H1 (cell line): ENCODE results near the gene AFG1L. TPM values are rescaled to one million over a fixed set of nuclear protein-coding genes. Genes with fewer than 3 reads are reported as not detected.

Experiments used
- CTCF ChIA-PET: fragments of 300-600 bp; sonication (Branson Sonifier 250); formaldehyde crosslinking; loops from one replicate; lab custom pipeline; 2021; ENCODE audit not compliant: partially characterized antibody; lab: Charles Lee
- POLR2A ChIA-PET: fragments of 300-600 bp; sonication (Branson Sonifier 250); formaldehyde crosslinking; loops from one replicate; lab custom pipeline; 2021; ENCODE audit warnings: inconsistent platforms; ENCODE audit not compliant: partially characterized antibody; lab: Charles Lee
- DNase-seq, 2 experiments: peaks; one replicate each; pipeline versions ENCODE4 v3.0.0 to v3.0.0-alpha.2; 2010 to 2022; ENCODE audit warnings: low spot score in 2 of 2, low read depth in 1 of 2, mixed read lengths in 1 of 2
- FAIRE-seq: peaks from 2 replicates; lab custom pipeline; 2011; peaks lifted over from hg19 to GRCh38; lab: Jason Lieb, UNC
- H2AFZ ChIP-seq: 2 replicates; pipeline ENCODE4 v1.8.1; 2012; ENCODE audit warnings: low read length, inconsistent platforms
- H2AK5ac ChIP-seq: 2 replicates; pipeline ENCODE4 v1.6.1; 2013; ENCODE audit warnings: low read depth, low read length
- H2BK120ac ChIP-seq: replicated peaks from 2 replicates; pipeline ENCODE3; 2013; ENCODE audit warnings: low read depth, low read length, inconsistent platforms
- H2BK12ac ChIP-seq: 2 replicates; pipeline ENCODE4 v1.6.1; 2013; ENCODE audit warnings: low read depth, low read length
- H2BK15ac ChIP-seq: 2 replicates; pipeline ENCODE4 v1.6.1; 2013; ENCODE audit warnings: low read length
- H2BK20ac ChIP-seq: 2 replicates; pipeline ENCODE4 v1.6.1; 2013; ENCODE audit warnings: low read length
- H2BK5ac ChIP-seq: 2 replicates; pipeline ENCODE4 v1.6.1; 2013; ENCODE audit warnings: low read depth, low read length
- H3K14ac ChIP-seq: 2 replicates; pipeline ENCODE4 v1.6.1; 2013; ENCODE audit warnings: inconsistent platforms; ENCODE audit not compliant: insufficient read length
- H3K18ac ChIP-seq: 2 replicates; pipeline ENCODE4 v1.6.1; 2013; ENCODE audit warnings: low read length; ENCODE audit errors: extremely low read depth
- H3K23ac ChIP-seq: 2 replicates; pipeline ENCODE4 v1.6.1; 2013; ENCODE audit warnings: inconsistent platforms; ENCODE audit not compliant: insufficient read length
- H3K23me2 ChIP-seq: 2 replicates; pipeline ENCODE4 v1.6.1; 2013; ENCODE audit warnings: low read depth, low read length
- H3K27ac ChIP-seq: 2 replicates; pipeline ENCODE4 v1.6.1; 2011; ENCODE audit warnings: low read depth, low read length, inconsistent platforms
- H3K27me3 ChIP-seq, 4 experiments: replicated peaks in 1 of 4; 1 replicate in 1 of 4; 2 replicates in 3 of 4; pipeline versions ENCODE4 v1.6.1 to v1.8.1; 2011 to 2013; ENCODE audit warnings: low read length in 3 of 4, mild to moderate bottlenecking in 3 of 4, inconsistent platforms in 2 of 4, mixed read lengths in 2 of 4, moderate library complexity in 1 of 4; ENCODE audit not compliant: control insufficient read depth in 3 of 4, insufficient read depth in 3 of 4; ENCODE audit errors: extremely low read depth in 1 of 4
- H3K36me3 ChIP-seq, 4 experiments: 2 replicates each; pipeline versions ENCODE4 v1.6.1 to v1.8.1; 2011 to 2013; ENCODE audit warnings: mild to moderate bottlenecking in 4 of 4, low read length in 3 of 4, moderate library complexity in 2 of 4, control low read depth in 1 of 4, inconsistent platforms in 1 of 4; ENCODE audit not compliant: insufficient read depth in 4 of 4, control insufficient read depth in 2 of 4
- H3K4ac ChIP-seq: replicated peaks from 2 replicates; pipeline ENCODE3; 2013; ENCODE audit warnings: low read length, low read depth, mixed read lengths, inconsistent platforms; ENCODE audit not compliant: insufficient read length
- H3K4me1 ChIP-seq, 4 experiments: replicated peaks in 1 of 4; 1 replicate in 1 of 4; 2 replicates in 3 of 4; pipeline versions ENCODE4 v1.6.1 to v1.8.1; 2011 to 2013; ENCODE audit warnings: low read length in 3 of 4, inconsistent platforms in 2 of 4, mixed read lengths in 1 of 4; ENCODE audit not compliant: insufficient read depth in 4 of 4, control insufficient read depth in 3 of 4
- H3K4me2 ChIP-seq, 2 experiments: 2 replicates each; pipeline versions ENCODE4 v1.6.1 to v1.8.1; 2011 to 2013; ENCODE audit warnings: low read depth in 2 of 2, low read length in 2 of 2, control low read depth in 1 of 2, inconsistent platforms in 1 of 2, mild to moderate bottlenecking in 1 of 2; ENCODE audit not compliant: insufficient read depth in 1 of 2
- H3K4me3 ChIP-seq, 4 experiments: fragments of 200-600, 300-600 bp in 1 of 4; sonication (generic), shearing (Covaris generic), sonication (Bioruptor Twin) in 1 of 4; 2 replicates each; pipeline versions ENCODE4 v1.5.1 to v1.8.1; 2011 to 2016; ENCODE audit warnings: low read length in 4 of 4, low read depth in 3 of 4, control low read depth in 2 of 4, inconsistent platforms in 2 of 4, mild to moderate bottlenecking in 2 of 4, mixed read lengths in 1 of 4, moderate library complexity in 1 of 4; ENCODE audit not compliant: insufficient read depth in 2 of 4; ENCODE audit errors: extremely low read depth in 1 of 4
- H3K56ac ChIP-seq: replicated peaks from 2 replicates; pipeline ENCODE3; 2013; ENCODE audit warnings: low read depth, mild to moderate bottlenecking, mixed read lengths, low read length, inconsistent platforms; ENCODE audit not compliant: insufficient read length
- H3K79me1 ChIP-seq: 2 replicates; pipeline ENCODE4 v1.6.1; 2013; ENCODE audit warnings: low read depth, low read length, control low read depth
- H3K79me2 ChIP-seq, 2 experiments: 2 replicates each; pipeline versions ENCODE4 v1.6.1 to v1.8.1; 2012 to 2013; ENCODE audit warnings: low read length in 2 of 2, mild to moderate bottlenecking in 2 of 2, inconsistent platforms in 1 of 2; ENCODE audit not compliant: insufficient read depth in 2 of 2, control insufficient read depth in 1 of 2
- H3K9ac ChIP-seq, 4 experiments: replicated peaks in 1 of 4; 1 replicate in 1 of 4; 2 replicates in 3 of 4; pipeline versions ENCODE4 v1.6.1 to v1.8.1; 2011 to 2013; ENCODE audit warnings: low read depth in 3 of 4, low read length in 3 of 4, control low read depth in 2 of 4, mild to moderate bottlenecking in 2 of 4, moderate library complexity in 2 of 4, inconsistent platforms in 1 of 4; ENCODE audit errors: extremely low read depth in 1 of 4
- H3K9me3 ChIP-seq, 2 experiments: 2 replicates each; pipeline versions ENCODE4 v1.6.1 to v1.8.1; 2012 to 2013; ENCODE audit warnings: mild to moderate bottlenecking in 2 of 2, moderate library complexity in 2 of 2, control low read depth in 1 of 2, inconsistent platforms in 1 of 2, low read depth in 1 of 2, low read length in 1 of 2, mixed read lengths in 1 of 2; ENCODE audit not compliant: insufficient read depth in 2 of 2
- H4K20me1 ChIP-seq, 2 experiments: replicated peaks in 1 of 2; 2 replicates each; pipeline versions ENCODE3 to v1.8.1; 2011 to 2013; ENCODE audit warnings: inconsistent platforms in 2 of 2, low read length in 2 of 2, mild to moderate bottlenecking in 1 of 2; ENCODE audit not compliant: insufficient read depth in 2 of 2, control insufficient read depth in 1 of 2
- H4K5ac ChIP-seq: 2 replicates; pipeline ENCODE4 v1.6.1; 2013; ENCODE audit warnings: low read length, low read depth, mixed read lengths, inconsistent platforms; ENCODE audit not compliant: insufficient read length
- H4K8ac ChIP-seq: 2 replicates; pipeline ENCODE4 v1.8.0; 2013; ENCODE audit warnings: mild to moderate bottlenecking, moderate library complexity, low read length, inconsistent platforms; ENCODE audit not compliant: insufficient read depth; ENCODE audit errors: extremely low read depth
- H4K91ac ChIP-seq: replicated peaks from 2 replicates; pipeline ENCODE3; 2013; ENCODE audit warnings: low read length, mixed read lengths, inconsistent platforms; ENCODE audit not compliant: insufficient read length
- JUN ChIP-seq: IDR thresholded peaks from 2 replicates; pipeline ENCODE4 v1.6.1; 2011; ENCODE audit warnings: low read depth, mild to moderate bottlenecking, improper control_type of control experiment, low read length
- WGBS, 2 experiments: shearing (Covaris generic) in 1 of 2; methylation state at CpG; one replicate each; pipeline versions ENCODE4 v1.1.6 to v1.1.7; 2013 to 2015; ENCODE audit warnings: low lambda C conversion rate in 2 of 2, mixed read lengths in 2 of 2, inconsistent platforms in 1 of 2, low coverage in 1 of 2, missing lambda C conversion rate in 1 of 2; ENCODE audit not compliant: insufficient replicate concordance in 2 of 2, insufficient coverage in 1 of 2, insufficient read length in 1 of 2; ENCODE audit errors: extremely low coverage in 1 of 2, missing lambda C conversion rate in 1 of 2; 5-methylcytosine and 5-hydroxymethylcytosine counted together
- polyA plus RNA-seq, 7 experiments: library from polyadenylated mRNA; depleted of rRNA in 3 of 7; stranded (reverse) in 5 of 7; unstranded in 2 of 7; fragments of >200 nt in 5 of 7; fragments of 200-250 nt in 2 of 7; gene quantifications; 1 replicate in 5 of 7; 2 replicates in 1 of 7; 4 replicates in 1 of 7; pipeline versions ENCODE4 v1.2.1 to v1.2.3, GENCODE V29; 2011 to 2013; ENCODE audit warnings: missing spikeins in 2 of 7, mixed read lengths in 2 of 7
- total RNA-seq: library from RNA; stranded (reverse); fragmentation: NEBNext Ultra II Directional; extraction: Animal tissue kit (Norgen Biotek cat#: 25700); gene quantifications from 2 replicates; pipeline ENCODE4 v1.2.1, GENCODE V29; 2021
- TF ChIP-seq, protein P1 (sequence below): IDR thresholded peaks from 2 replicates; pipeline ENCODE4 v1.6.1; 2011; ENCODE audit warnings: low read depth, mild to moderate bottlenecking, low read length; ENCODE audit not compliant: insufficient read depth

The AFG1L gene
- total and polyA plus RNA-seq, 2 of the 8 experiments (the other 6 are each of a cell fraction or from before 2014, with no cell fraction given): 0.98 to 5.7 TPM

DNA sequence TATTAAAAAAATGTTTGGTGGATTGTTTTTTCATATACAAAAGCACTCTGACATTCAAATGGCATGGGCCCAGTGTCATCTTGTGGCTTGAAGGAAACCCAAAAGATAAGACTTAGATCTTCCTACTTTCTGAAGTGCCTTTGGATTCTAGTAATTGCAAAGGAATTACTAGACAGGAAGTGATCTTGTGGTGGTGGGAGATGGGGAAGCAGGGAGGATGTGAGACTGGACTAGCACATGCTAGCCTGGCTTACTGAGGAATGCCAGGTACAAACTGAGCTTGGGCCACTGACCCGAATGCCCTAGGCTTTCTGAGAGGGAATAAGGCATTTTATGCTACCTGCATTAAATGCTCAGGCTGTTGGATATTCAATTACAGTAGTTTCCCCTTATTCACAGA, 59.0 kb downstream of the AFG1L start:
- no peak overlapping the region for H3K4me3 ChIP-seq
- no peak for DNase-seq
- no peak overlapping the region for H3K18ac ChIP-seq
- CTCF ChIA-PET: no interaction called here
- H3K4ac ChIP-seq: no peak overlapping the region
- no peak overlapping the region for H3K9ac ChIP-seq
- TF ChIP-seq JUN: no peak
- TF ChIP-seq, protein P1, sequence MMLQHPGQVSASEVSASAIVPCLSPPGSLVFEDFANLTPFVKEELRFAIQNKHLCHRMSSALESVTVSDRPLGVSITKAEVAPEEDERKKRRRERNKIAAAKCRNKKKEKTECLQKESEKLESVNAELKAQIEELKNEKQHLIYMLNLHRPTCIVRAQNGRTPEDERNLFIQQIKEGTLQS: no peak
- TF ChIP-seq, all 59 proteins: peak for 0
- no peak overlapping the region for H3K23ac ChIP-seq
- H3K14ac ChIP-seq: no peak overlapping the region
- no peaks in the 10 kb centered on the region for H3K23me2 ChIP-seq
- H3K56ac ChIP-seq: no peak overlapping the region
- H2BK120ac ChIP-seq: no peak overlapping the region
- no peak overlapping the region for H2BK20ac ChIP-seq
- no peak overlapping the region for H2AK5ac ChIP-seq
- no peaks in the 10 kb centered on the region for H3K36me3 ChIP-seq
- H3K27me3 ChIP-seq: no peaks in the 10 kb centered on the region
- H3K4me1 ChIP-seq: no peaks in the 10 kb centered on the region
- peaks cover 0 to 1% of the 10 kb centered on the region in 2 experiments for H4K20me1 ChIP-seq
- no peak overlapping the region for H2BK15ac ChIP-seq
- H3K27ac ChIP-seq: no peak overlapping the region
- no peak overlapping the region for H3K4me2 ChIP-seq
- no peaks in the 10 kb centered on the region for H3K79me2 ChIP-seq
- no peak for FAIRE-seq
- no peak overlapping the region for H4K5ac ChIP-seq
- no peaks in the 10 kb centered on the region for H3K9me3 ChIP-seq
- no peaks in the 10 kb centered on the region for H3K79me1 ChIP-seq
- H4K91ac ChIP-seq: no peak overlapping the region
- H4K8ac ChIP-seq: no peak overlapping the region
- WGBS, 2 experiments: 100% methylated on average over 1 of the region's 1 CpG; no CpG with 5 or more reads in 1 of the 2 experiments
- H2BK5ac ChIP-seq: no peak overlapping the region
- no peak overlapping the region for H2BK12ac ChIP-seq
- no peak overlapping the region for H2AFZ ChIP-seq
- POLR2A ChIA-PET: no interaction called here
